Small intestine (tissue), 7 donors: ENCODE measurements around the gene MERTK. TPM values are rescaled to one million over a fixed set of nuclear protein-coding genes. Genes with fewer than 3 reads are reported as not detected.
A peak's percentile ranks its signal among the peaks of the same experiment; 100 is the strongest.
"Not testable (repeated sequence)": the region's sequence is repeated elsewhere in the genome, so short reads cannot be mapped to it uniquely, and the experiment has no call there.

Experiments used
- DNase-seq, 2 donors: peaks; one replicate each; pipeline versions ENCODE4 v3.0.0 to v3.0.0-alpha.2; 2013
- FAIRE-seq: peaks from 2 replicates; lab custom pipeline; 2012; peaks lifted over from hg19 to GRCh38; lab: Jason Lieb, UNC
- H3K27ac ChIP-seq, 3 donors: one replicate each; pipeline ENCODE4 v1.5.1; 2013; ENCODE audit warnings: low read length in 2 of 3, mild to moderate bottlenecking in 2 of 3, control low read depth in 1 of 3, inconsistent platforms in 1 of 3, low read depth in 1 of 3, moderate library complexity in 1 of 3
- H3K27me3 ChIP-seq, 3 donors: one replicate each; pipeline ENCODE4 v1.6.1; 2013; ENCODE audit warnings: low read length in 3 of 3, inconsistent platforms in 1 of 3; ENCODE audit not compliant: control insufficient read depth in 3 of 3, insufficient read depth in 3 of 3
- H3K36me3 ChIP-seq, 3 donors: one replicate each; pipeline ENCODE4 v1.6.1; 2013; ENCODE audit warnings: low read length in 3 of 3, inconsistent platforms in 1 of 3, low read depth in 1 of 3, mild to moderate bottlenecking in 1 of 3, moderate library complexity in 1 of 3; ENCODE audit not compliant: control insufficient read depth in 3 of 3, insufficient read depth in 2 of 3
- H3K4me1 ChIP-seq, 3 donors: one replicate each; pipeline ENCODE4 v1.6.1; 2013; ENCODE audit warnings: low read length in 2 of 3, inconsistent platforms in 1 of 3, low read depth in 1 of 3, mild to moderate bottlenecking in 1 of 3, moderate library complexity in 1 of 3; ENCODE audit not compliant: control insufficient read depth in 3 of 3, insufficient read depth in 2 of 3
- H3K4me3 ChIP-seq, 3 donors: one replicate each; pipeline ENCODE4 v1.5.1; 2013; ENCODE audit warnings: low read length in 3 of 3, control low read depth in 1 of 3, inconsistent platforms in 1 of 3, low read depth in 1 of 3, mild to moderate bottlenecking in 1 of 3, moderate library complexity in 1 of 3
- H3K9me3 ChIP-seq, 2 donors: one replicate each; pipeline ENCODE4 v1.6.1; 2013; ENCODE audit warnings: low read depth in 1 of 2, low read length in 1 of 2; ENCODE audit not compliant: control insufficient read depth in 2 of 2, insufficient read depth in 1 of 2
- WGBS, 3 donors: extraction: QIAGEN DNeasy Blood & Tissue Kit; methylation state at CpG; one replicate each; pipeline ENCODE4 v1.1.7; 2013; 5-methylcytosine and 5-hydroxymethylcytosine counted together
- polyA plus RNA-seq, 4 donors: library from polyadenylated mRNA; stranded (reverse) in 3 of 4; unstranded in 1 of 4; fragments of 200-250 nt in 3 of 4; fragments of 120-200 nt in 1 of 4; gene quantifications; one replicate each; pipeline versions ENCODE4 v1.2.1 to v1.2.3, GENCODE V29; 2013
- donor health status: healthy with polysubstance abuse.
- donor health status: control.
- donor health status: control.
- donor health status: Bipolar disorder and iron deficiency.
- donor health status: healthy.

The MERTK gene
- polyA plus RNA-seq, 4 donors = 4.1 to 9.8 (median 7.1) TPM

DNA sequence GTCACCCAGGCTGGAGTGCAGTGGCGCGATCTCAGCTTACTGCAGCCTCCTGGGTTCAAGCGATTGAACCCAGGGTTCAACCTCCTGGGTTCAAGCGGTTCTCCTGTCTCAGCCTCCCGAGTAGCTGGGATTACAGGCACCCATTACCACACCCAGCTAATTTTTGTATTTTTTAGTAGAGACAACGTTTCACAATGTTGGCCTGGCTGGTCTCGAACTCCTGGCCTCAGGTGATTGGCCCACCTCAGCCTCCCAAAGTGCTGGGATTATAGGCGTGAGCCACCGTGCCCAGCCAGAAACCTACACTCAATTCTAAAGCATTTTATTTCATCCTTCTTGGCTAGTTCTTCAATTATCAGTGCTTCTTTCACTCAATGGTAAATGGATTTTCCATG, 7.1 kb downstream of the MERTK start:
- H3K4me1 ChIP-seq = peaks cover 4 to 23% (median 5%) of the 10 kb centered on the region in 3 donors
- DNase-seq, FAIRE-seq, H3K36me3 ChIP-seq, H3K4me3 ChIP-seq, H3K27me3 ChIP-seq, H3K9me3 ChIP-seq: not testable (repeated sequence)
- WGBS, 3 donors = 93 to 95% (median 94%) methylated on average over 9 of the region's 9 CpGs
- H3K27ac ChIP-seq = peak overlapping the region in 1 of 3 donors; percentile 68

DNA sequence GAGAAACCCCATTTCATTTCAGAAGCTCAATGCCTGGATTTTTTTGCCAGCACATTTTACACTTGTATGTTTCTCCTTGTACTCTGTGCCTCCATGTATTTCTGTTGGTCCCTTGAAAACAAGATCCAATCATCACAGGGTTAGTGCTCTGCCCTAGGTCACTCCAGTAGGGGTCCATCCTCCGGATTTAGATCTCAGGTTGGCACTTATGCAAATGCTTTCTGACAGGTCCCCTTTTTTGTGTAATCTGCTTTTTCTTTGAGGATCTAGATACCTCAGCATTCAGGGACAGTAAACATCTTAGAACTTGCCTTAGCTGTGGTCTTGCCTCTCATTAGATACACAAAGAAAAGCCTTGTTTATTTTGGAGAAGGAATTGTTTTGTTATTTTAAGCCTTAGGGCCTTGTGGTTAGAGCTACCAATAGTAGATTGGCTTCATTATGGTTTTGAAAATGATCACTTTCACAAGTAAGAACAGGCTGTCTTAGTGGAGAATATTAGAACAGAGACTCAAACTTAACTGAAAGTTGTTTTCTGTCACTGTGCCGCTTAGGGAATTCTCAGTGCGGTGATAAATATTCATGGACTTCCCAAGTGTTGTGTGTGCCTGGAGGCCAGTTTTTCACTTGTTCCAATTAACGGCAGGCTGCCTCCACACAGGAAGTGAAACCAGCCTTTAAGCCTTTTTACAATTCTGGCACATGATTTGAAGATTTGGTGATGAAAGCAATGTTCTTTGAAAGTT, 7.8 kb downstream of the MERTK start:
- H3K27ac ChIP-seq = peak overlapping the region in 1 of 3 donors; percentile 68
- WGBS, 3 donors = 19 to 31% (median 28%) methylated on average over 4 of the region's 4 CpGs
- no peak overlapping the region for H3K4me3 ChIP-seq
- no peak for FAIRE-seq
- peaks cover 0 to 3% (median 0%) of the 10 kb centered on the region in 3 donors for H3K36me3 ChIP-seq
- H3K27me3 ChIP-seq = no peaks in the 10 kb centered on the region
- DNase-seq = peak in 1 of 2 donors; percentile 41
- no peaks in the 10 kb centered on the region for H3K9me3 ChIP-seq
- peaks cover 5 to 23% (median 9%) of the 10 kb centered on the region in 3 donors for H3K4me1 ChIP-seq

DNA sequence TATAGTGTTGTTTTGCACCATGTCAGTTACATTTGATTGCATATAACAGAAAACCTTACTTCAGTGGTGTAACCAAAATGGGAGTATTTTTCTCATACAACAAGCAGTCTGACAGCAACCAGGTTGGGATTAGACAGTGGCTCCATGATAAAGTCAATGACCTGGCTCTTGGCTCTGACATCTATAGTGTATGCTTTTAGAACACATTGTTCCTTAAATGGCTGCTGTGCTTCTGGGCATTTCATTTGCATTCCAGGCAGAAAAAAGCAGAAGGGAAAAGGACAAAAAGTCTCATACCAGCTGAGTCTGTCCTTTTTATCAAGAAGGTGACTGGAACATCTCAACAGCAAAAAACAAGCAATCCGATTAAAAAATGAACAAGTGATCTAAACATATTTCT, 10.2 kb downstream of the MERTK start:
- DNase-seq (no peak), FAIRE-seq (no peak)
- H3K27me3 ChIP-seq = no peaks in the 10 kb centered on the region
- WGBS, 3 donors = 63 to 69% (median 66%) methylated on average over 1 of the region's 1 CpG
- no peaks in the 10 kb centered on the region for H3K36me3 ChIP-seq
- H3K4me3 ChIP-seq = no peak overlapping the region
- no peak overlapping the region for H3K27ac ChIP-seq
- no peaks in the 10 kb centered on the region for H3K9me3 ChIP-seq
- H3K4me1 ChIP-seq = peaks cover 5 to 16% (median 9%) of the 10 kb centered on the region in 3 donors

DNA sequence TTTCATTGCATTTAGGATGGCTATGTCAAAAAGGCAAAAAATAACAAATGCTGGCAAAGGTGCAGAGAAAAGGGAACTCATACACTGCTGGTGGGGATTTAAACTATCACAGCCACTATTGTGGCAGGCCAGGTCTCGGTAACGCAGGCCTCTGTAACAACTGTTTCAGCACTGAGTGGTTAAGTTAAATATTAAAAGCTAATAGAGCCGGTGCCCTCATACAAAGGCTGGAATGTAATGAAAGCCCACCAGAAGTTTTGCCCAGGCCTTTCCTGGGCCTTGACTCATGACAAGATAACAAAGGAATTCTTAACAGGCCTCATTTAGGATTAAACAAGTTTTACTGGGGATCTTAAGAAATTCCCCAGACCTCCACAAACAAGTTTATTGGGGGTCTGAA, 10.7 kb downstream of the MERTK start:
- DNase-seq (no peak), FAIRE-seq (no peak)
- no peaks in the 10 kb centered on the region for H3K9me3 ChIP-seq
- no peaks in the 10 kb centered on the region for H3K36me3 ChIP-seq
- WGBS, 3 donors = 28 to 68% (median 37%) methylated on average over 3 of the region's 3 CpGs
- H3K4me3 ChIP-seq = no peak overlapping the region
- H3K27ac ChIP-seq = peak overlapping the region in 1 of 3 donors; percentile 28
- H3K27me3 ChIP-seq = no peaks in the 10 kb centered on the region
- H3K4me1 ChIP-seq = peaks cover 5 to 12% (median 9%) of the 10 kb centered on the region in 3 donors

DNA sequence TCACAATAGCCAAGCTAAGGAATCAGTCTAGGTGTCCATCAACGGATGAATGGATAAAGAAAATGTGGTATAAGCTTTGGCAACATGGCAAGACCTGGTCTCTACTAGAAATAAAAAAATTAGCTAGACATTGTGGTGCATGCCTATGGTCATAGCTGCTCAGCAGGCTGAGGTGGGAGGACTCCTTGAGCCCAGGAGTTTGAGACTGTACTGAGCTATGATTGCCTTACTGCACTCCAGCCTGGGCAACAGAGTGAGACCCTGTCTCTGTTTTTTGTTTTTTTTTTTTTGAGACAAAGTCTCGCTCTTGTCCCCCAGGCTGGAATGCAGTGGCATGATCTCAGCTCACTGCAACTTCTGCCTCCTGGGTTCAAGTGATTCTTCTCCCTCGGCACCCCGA, 11.6 kb downstream of the MERTK start:
- peaks cover 0 to 12% (median 9%) of the 10 kb centered on the region in 3 donors for H3K4me1 ChIP-seq
- H3K4me3 ChIP-seq, H3K27me3 ChIP-seq, H3K36me3 ChIP-seq, H3K27ac ChIP-seq, DNase-seq, H3K9me3 ChIP-seq, FAIRE-seq: not testable (repeated sequence)
- WGBS, 3 donors = 92 to 96% (median 95%) methylated on average over 4 of the region's 4 CpGs

DNA sequence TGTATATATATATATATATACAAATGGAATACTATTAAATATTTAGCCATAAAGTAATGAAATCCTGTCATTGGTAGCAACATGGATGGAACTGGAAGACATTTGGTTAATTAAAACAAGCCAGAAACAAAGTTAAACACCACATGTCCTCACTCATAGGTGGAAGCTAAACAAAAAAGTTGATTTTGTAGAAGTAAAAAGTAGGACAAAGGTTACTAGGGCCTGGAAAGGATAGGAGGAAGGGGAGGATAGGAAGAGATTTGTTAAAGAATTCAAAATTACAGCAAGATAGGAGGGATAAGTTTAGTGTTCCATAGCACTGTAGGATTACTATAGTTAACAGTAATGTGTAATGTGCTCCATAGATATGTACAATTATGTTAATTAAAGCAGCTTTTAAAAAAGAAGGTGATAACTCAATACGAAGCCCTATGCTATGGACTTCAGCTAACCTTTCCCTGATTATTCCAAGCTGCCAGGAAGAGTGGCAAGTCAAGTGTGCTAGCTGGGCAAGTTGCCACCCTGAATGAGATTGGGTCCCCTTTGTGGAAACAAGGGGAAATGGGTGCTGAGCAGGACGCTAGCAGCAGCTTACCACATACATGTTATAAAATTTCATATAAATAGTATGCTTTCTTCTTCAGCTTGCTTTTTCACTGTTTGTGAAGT, 12.3 kb downstream of the MERTK start:
- 26 to 55% (median 35%) methylated on average over 2 of the region's 2 CpGs for WGBS, 3 donors
- DNase-seq (no peak), FAIRE-seq (no peak)
- Histone ChIP-seq H3K27me3 (no peaks in the 10 kb centered on the region), H3K4me1 (peaks cover 0 to 12% (median 9%) of the 10 kb centered on the region in 3 donors), H3K9me3 (no peaks in the 10 kb centered on the region), H3K27ac (no peak overlapping the region), H3K36me3 (no peaks in the 10 kb centered on the region), H3K4me3 (no peak overlapping the region)

DNA sequence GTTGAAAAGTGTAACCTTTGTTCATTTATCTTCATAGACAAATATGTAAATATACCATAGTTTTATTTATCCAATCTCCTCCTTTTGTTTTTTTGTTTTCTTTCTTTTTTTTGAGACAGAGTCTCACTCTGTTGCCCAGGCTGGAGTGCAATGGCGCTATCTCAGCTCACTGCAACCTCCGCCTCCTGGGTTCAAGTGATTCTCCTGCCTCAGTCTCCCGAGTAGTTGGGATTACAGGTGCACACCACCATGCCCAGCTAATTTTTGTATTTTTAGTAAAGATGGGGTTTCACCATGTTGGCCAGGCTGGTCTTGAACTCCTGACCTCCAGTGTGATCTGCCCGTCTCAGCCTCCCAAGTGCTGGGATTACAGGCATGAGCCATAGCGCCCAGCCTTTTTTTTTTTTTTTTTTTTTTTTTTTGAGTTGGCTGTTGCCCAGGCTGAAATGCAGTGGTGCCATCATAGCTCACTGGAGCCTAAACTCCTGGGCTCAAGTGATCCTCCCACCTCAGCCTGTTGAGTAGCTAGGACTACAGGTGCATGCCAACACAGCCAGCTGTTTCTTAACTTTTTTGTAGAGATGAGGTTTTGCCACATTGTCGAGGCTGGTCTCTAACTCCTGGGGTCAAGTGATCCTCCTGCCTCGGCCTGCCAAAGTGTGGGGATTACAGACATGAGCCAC, 13.0 kb downstream of the MERTK start:
- not testable (repeated sequence) for H3K36me3 ChIP-seq, H3K27ac ChIP-seq, H3K27me3 ChIP-seq, DNase-seq, H3K9me3 ChIP-seq, FAIRE-seq, H3K4me3 ChIP-seq
- peaks cover 0 to 10% (median 9%) of the 10 kb centered on the region in 3 donors for H3K4me1 ChIP-seq
- WGBS, 3 donors = 85 to 92% (median 89%) methylated on average over 7 of the region's 7 CpGs

DNA sequence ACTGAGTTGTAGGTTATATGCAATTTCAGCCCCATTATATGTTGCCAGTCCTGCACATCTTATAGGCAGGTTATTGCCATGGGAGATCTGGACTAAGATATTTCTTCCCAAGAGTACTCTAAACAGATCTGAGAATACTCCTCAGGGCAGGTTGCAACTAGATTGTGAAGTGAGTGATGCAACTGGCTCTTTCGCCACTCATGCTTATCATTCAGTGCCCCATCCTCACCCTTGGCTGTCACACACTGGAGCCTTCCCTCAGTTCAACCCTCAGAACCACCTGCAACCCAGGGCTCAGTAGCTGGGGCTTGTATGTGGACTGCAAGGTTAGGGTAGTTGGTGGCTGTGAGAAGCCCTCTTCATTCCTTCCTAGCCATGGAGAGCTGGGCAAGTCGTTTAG, 14.1 kb downstream of the MERTK start:
- Histone ChIP-seq H3K36me3 (peaks cover 0 to 10% (median 0%) of the 10 kb centered on the region in 3 donors), H3K4me1 (peaks cover 0 to 5% (median 4%) of the 10 kb centered on the region in 3 donors), H3K27ac (no peak overlapping the region), H3K9me3 (no peaks in the 10 kb centered on the region), H3K4me3 (no peak overlapping the region), H3K27me3 (no peaks in the 10 kb centered on the region)
- DNase-seq (no peak), FAIRE-seq (no peak)
- 78 to 89% (median 83%) methylated on average over 2 of the region's 2 CpGs for WGBS, 3 donors
